HT1080 (cell line): Measurements from ENCODE around the gene YIPF5. TPM values are rescaled to one million over a fixed set of nuclear protein-coding genes. Genes with fewer than 3 reads are reported as not detected.

Experiments used
- DNase-seq: peaks from one replicate; pipeline ENCODE4 v3.0.0-alpha.2; 2015; ENCODE audit warnings: low read depth
- polyA plus RNA-seq, 2 experiments: library from polyadenylated mRNA; depleted of rRNA; stranded (reverse); fragments of >200 nt; gene quantifications; 2 replicates each; pipeline ENCODE4 v1.2.3, GENCODE V29; 2015
- total RNA-seq: library from RNA; depleted of rRNA; stranded (reverse); fragments of >200 nt; shearing (Covaris generic); gene quantifications from 2 replicates; pipeline ENCODE4 v1.2.3, GENCODE V29; 2014; rRNA removed

The YIPF5 gene
- 28.9 and 43.0 TPM in 2 replicates for total RNA-seq
- polyA plus RNA-seq (2015; cell fraction: cytosol; rRNA removed), result 39.3 and 43.4 TPM in 2 replicates
- polyA plus RNA-seq (2015; cell fraction: nucleus; rRNA removed), result 51.6 and 53.2 TPM in 2 replicates

GRCh38 chr5:144170276-144171024, at the start of gene YIPF5, which contains the start of gene KCTD16:
YIPF5 (minus strand) TSS chr5:144170659; CDS start chr5:144169955, 704 bp downstream.
KCTD16 (plus strand) TSS chr5:144170873.
- peak; percentile 95 for DNase-seq

GRCh38 chr5:144219869-144220268, 49.4 kb upstream of the YIPF5 start:
- no peak for DNase-seq

- no peak for DNase-seq
These were observed 40.2 kb upstream of the YIPF5 start for GRCh38 chr5:144210655-144211054.

GRCh38 chr5:144209361-144209760, 38.9 kb upstream of the YIPF5 start:
- no peak for DNase-seq

GRCh38 chr5:144207875-144208444, 37.5 kb upstream of the YIPF5 start:
- DNase-seq, result no peak

GRCh38 chr5:144206141-144206540, 35.7 kb upstream of the YIPF5 start:
- no peak for DNase-seq

- DNase-seq, result peak; percentile 7
These were observed 34.7 kb upstream of the YIPF5 start for GRCh38 chr5:144205141-144205551.

- DNase-seq, result peak; percentile 48
These were observed 33.5 kb upstream of the YIPF5 start for GRCh38 chr5:144203750-144204596.

- DNase-seq, result no peak
These were observed 32.3 kb upstream of the YIPF5 start for GRCh38 chr5:144202726-144203125.

GRCh38 chr5:144202072-144202471, 31.6 kb upstream of the YIPF5 start:
- DNase-seq, result no peak

- no peak for DNase-seq
These were observed 31.1 kb upstream of the YIPF5 start for GRCh38 chr5:144201588-144201987.

- DNase-seq, result no peak
These were observed 27.9 kb upstream of the YIPF5 start for GRCh38 chr5:144198386-144198785.

GRCh38 chr5:144196612-144197011, 26.2 kb upstream of the YIPF5 start:
- no peak for DNase-seq

GRCh38 chr5:144195448-144195847, 25.0 kb upstream of the YIPF5 start:
- DNase-seq, result no peak

- no peak for DNase-seq
These were observed 23.7 kb upstream of the YIPF5 start for GRCh38 chr5:144194144-144194543.

- no peak for DNase-seq
These were observed 22.2 kb upstream of the YIPF5 start for GRCh38 chr5:144192661-144193060.

- DNase-seq, result peak; percentile 71
These were observed 21.5 kb upstream of the YIPF5 start for GRCh38 chr5:144191998-144192397.

- no peak for DNase-seq
These were observed 21.1 kb upstream of the YIPF5 start for GRCh38 chr5:144191531-144191930.

GRCh38 chr5:144189800-144190429, 19.5 kb upstream of the YIPF5 start:
- DNase-seq, result peak; percentile 94

- DNase-seq, result peak; percentile 85
These were observed 17.3 kb upstream of the YIPF5 start for GRCh38 chr5:144187699-144188294.
